DMS 273 treated with DMSO at 0.1 percent for 48 hours (cell line): ENCODE results near the gene LILRA5.
"Not testable (repeated sequence)": the region's sequence is repeated elsewhere in the genome, so short reads cannot be mapped to it uniquely, and the experiment has no call there.

Source experiments
- DNase-seq: peaks from one replicate; lab custom pipeline; 2025; lab: John Stamatoyannopoulos, UW

The LILRA5 gene

DNA sequence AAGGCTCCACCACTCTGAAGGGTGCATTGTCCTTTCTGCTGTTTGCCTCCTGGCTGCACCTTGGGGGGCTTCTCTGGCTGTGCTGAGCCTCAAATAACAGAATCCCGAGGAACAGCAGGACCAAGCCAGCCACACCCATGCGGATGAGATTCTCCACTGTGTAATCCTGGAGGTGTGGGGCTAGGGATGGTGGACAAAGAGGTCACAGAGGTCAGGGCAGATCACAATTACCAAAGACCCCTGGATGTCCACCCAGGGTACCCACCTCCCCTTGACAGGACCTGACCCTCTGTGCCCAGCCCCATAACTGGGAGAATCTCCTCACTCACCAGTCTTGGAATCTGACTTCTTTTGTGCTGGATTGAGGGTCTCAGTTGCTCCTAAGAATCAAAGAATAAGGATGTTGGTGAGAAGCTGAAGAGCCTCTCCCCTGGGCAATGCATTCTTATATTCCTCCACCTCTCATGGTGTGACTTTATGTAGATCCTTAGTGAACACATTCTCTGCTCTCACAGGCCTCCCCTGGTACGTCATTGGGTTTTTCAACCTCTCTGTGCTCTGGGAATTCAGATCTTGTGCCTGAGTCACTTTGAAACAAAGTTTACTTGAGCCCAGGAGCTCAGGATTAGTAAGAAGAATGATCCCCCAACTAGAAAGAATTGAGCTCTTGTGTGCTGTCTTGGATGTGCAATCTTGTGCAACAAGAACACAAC is 20.8 kb upstream of the LILRA5 start:
- DNase-seq, result no peak

DNA sequence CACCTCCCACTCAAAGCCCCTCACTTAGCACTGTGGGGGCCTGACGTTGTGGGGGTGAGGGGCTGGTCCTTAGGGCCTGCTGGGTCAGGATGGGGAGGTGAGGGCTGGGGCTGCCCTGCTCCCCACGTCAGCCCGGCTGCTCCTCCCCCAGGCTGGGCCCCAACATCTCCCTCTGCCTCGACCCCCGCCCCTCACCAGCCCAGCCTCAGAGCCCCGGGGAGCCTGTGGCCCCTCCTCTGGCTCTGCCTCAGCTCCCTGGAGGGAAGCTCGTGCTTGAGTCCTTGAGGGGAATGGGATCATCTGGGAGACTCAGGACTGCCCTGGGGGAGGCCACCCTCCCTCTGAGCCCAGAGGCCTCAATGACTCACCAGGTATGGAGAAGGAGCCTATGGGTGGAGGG is 19.2 kb upstream of the LILRA5 start:
- DNase-seq, result no peak

DNA sequence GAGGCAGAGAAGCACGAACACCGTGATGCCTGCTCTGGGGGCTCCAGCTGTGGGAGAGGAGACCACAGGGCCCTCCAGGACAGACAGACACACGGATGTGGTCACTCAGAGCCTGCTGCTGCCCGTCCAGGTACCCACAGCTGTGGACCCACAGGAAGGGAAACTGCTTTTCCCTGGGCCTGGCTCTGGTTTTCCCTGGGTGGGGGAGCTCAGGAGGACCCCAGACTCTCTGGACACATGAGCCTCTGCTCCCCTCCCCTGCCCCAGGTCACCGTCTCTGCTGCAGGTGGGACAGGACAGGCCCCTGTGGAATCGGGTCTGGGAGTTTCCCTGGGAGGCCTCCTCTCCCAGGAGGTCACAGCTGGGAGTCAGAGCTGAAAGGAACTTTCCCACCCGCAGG is 18.7 kb upstream of the LILRA5 start:
- DNase-seq, result no peak

DNA sequence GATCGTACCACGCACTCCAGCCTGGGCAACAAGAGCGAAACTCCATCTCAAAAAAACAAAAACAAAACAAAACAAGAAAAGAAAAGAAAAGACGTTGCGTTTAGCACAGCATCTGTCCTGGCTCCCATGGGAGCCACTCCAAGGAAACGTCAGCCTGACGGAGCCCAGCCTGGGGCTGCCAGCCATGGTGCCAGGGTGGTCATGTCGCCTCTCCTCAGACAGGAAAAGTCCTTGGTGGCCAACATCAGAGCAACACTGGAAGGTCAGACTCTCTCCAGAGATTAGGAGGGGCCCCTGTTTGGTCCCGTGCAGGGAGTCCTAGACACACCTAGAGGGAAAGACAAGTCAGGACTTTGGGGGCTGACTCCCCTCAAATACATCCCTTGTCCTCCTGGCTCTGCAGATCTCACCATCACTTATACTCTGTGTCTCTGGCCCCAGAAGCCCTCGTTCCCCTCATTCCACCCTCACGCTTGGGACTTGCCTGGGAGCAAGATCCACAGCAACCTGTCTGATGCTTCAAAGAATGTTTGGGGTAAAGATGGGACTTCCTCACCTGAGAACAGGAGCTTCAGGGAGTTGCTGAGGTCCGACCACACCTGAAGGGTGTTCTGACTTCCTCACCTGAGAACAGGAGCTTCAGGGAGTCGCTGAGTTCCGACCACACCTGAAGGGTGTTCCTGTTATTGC is 16.7 kb upstream of the LILRA5 start:
- no peak for DNase-seq

DNA sequence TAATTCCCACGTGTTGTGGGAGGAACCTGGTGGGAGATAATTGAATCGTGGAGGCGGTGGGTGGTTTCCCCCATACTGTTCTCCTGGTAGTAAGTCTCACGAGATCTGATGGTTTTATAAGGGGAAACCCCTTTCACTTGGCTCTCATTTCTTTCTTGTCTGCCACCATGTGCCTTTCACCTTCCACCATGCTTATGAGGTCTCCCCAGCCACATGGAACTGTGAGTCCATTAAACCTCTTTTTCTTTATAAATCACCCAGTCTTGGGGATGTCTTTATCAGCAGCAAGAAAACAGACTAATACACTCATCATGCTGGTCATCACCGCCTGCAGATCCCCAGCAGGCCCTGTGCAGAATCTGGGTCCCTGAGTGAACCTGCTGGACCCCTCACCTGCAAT is 15.8 kb upstream of the LILRA5 start:
- not testable (repeated sequence) for DNase-seq

DNA sequence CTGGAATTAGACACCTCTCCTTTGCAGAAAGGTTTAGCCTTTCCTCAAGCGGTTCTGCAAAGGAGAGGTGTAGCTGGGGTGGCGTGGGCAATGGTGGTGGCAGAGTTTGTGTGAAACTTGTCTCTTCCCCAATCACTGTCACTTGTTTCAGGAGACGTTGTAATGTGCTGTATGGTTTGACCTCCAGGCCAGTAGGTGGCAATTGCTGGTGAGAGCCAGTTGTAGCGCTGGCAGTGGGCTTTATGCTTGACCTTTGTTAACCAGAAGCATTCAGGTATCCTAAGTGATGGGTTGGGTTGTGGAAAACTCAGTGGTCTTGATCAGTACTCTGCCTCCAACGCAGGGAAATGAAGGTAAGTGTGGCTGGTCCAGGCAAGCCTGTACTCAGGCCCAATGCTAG is 12.7 kb upstream of the LILRA5 start:
- no peak for DNase-seq

DNA sequence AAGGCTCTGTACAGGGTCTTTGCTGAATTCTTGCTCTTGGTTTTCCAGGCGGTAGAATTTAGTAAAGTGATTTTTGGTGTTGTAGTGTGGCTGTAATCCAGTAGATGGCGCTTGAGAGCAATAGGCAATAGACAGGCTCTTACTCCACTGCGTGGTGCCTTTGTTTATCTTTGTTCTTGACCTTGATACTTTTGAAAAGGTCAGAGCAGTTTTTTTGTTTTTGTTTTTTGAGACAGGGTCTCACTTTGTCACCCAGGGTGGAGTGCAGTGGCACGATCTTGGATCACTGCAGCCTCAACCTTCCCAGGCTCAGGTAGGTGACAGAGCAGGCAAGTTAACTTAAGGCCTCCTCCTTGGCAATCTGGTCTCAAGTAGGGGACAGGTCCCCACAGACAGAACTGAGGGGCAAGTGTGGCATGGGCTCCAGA is 12.2 kb upstream of the LILRA5 start:
- DNase-seq, result no peak

DNA sequence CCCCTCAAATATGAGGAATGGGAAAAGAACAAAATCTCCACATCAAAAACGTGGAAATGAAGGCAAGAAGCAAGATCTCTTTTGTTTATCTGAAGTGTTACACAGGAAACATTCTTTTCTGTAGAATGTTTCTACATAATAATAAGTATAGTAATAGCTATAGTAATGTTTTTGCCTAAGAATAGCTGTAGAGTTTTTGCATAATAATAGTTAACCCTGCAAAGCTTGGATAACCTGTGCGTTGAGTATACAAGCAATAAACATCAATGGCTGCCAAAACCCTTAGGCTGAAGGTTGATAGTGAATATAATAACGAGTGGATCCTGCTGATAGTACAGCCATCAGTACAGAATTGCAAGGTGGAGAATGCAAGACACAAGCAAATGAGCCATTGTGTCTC is 11.1 kb upstream of the LILRA5 start:
- DNase-seq, result no peak

DNA sequence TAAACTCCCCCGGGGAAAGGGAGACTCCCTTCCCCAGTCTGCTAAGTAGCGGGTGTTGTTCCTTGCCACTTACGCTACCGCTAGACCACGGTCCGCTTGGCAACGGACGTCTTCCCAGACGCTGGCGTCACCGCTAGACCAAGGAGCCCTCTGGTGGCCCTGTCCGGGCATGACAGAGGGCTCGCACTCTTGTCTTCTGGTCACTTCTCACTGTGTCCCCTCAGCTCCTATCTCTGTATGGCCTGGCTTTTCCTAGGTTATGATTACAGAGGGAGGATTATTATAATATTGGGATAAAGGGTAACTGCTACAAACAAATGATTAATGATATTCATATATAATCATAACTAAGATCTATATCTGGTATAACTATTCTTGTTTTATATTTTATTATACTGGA is 10.0 kb upstream of the LILRA5 start:
- not testable (repeated sequence) for DNase-seq

DNA sequence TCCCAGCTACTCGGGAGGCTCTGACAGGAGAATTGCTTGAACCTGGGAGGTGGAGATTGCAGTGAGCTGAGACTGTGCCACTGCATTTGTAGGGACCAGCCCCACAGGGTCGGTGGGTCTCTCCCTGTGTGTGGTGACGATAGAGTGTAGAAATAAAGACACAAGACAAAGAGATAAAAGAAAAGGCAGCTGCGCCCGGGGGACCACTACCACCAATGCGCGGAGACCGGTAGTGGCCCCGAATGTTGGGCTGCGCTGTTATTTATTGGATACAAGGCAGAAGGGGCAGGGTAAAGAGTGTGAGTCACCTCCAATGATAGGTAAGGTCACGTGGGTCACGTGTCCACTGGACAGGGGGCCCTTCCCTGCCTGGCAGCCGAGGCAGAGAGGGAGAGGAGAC is 9.3 kb upstream of the LILRA5 start:
- not testable (repeated sequence) for DNase-seq

DNA sequence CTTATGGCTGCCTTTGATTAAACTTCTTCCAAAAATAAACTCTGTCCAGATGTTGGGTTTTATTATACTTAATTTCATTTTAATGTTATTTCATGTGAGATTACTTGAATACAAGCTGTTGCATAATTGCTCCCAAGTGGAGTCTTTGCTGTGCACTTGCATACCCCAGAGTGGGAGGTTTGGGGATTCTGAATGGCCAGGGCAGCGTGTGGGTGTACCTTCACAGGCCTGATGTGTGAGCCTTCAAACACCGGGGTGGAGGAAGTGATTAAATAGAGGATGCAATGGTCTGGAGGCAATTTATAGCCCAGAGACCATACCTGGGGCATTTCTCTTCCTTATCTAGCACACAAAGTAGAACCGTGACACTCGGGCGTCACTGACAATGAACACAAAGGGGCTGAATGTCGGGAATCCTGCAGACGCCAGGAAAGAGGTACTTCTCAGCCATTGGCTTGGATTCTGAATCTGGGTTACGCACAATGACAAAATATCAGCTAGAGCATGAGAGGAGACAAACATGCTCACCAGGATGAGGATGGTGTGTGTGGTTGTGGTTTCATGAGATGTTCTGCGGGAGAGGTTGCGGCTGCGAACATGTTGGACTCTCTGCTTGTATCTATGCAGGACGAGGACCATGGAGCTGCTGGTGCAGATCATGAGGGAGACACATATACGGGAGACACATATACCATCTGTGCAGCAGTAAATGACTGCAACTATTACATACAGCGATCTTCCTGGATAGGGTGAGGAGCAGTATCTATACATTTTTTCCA is 7.1 kb upstream of the LILRA5 start:
- no peak for DNase-seq

DNA sequence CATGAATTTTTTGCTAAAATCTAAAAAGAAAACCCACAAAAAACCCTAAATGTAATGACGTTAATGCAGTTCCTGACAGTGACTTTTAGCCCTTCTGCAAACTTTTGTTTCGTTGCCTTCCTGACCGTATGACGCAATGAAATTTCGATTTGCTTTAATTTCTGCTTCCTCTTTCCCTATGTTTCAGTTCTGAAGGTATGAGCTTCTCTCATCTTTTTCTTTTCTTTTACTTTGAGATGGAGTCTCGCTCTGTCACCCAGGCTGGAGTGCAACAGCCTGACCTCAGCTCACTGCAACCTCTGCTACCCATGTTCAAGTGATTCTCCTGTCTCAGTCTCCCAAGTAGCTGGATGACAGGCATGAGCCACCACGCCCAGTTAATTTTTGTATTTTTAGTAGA is 6.1 kb upstream of the LILRA5 start:
- DNase-seq, result no peak

DNA sequence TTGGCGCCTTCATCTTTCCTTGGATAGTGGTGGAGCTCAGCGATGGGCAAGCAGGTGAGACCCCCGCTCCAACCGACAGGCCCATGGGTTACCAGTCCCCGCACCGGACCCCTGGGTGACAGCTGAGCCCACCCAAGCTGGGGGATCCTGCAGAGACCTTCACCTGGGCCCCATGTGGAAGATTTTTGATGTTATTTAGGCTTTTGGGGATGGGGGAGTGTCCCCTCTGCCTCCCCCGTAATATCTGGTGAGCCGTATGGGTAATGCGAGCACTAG is 4.9 kb upstream of the LILRA5 start:
- no peak for DNase-seq

DNA sequence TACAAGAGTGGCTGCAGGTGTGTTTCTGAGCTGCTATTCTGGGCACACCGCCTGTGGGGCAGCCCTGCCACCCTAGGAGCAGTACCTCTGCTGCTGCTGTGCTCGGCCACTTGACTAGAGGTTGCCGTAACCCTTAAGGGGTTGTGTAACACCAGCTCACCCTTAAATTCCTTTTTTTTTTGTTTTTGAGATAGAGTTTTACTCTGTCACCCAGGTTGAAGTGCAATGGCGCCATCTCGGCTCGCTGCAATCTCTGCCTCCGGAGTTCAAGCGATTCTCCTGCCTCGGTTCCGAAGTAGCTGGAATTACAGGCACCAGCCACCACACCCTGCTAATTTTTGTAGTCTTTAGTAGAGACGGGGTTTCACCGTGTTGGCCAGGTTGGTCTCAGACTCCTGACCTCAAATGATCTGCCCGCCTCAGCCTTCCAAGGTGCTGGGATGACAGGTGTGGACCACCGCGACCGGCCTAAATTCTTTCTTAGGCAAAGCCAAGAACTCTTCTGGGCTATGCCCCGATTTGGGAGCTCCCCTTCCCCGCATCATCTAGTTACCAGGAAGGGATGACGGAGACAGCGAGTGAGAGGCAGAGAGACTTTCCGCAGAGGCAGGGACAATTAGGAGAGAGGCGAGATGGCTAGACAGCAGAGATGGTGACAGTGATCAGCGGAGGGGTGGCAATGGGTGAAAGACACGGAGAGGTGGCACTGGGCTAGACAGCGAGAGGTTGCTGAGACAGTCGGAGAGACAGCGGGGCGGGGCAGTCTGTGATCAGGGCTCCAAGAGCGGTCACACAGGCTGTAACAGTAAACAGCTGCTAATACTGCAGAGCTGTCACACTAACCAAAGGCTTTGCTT is 4.4 kb upstream of the LILRA5 start:
- no peak for DNase-seq

DNA sequence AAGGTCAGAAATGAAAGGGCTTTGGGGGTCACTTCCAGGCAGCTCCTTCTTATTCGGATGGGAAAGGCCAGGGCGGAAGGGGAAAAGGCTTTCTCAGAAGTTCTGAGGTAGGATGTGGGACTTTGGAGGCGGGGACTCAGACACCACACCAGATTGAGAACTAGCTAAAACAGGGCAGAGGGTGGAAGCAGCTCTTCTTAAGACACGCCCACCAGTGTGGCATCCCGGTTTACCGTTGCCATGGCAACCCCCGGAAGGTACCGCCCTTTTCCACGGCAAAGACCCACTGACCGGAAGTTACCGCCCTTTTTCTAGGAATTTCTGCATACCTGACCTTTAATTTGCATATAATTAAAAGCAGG is 3.8 kb upstream of the LILRA5 start:
- no peak for DNase-seq

DNA sequence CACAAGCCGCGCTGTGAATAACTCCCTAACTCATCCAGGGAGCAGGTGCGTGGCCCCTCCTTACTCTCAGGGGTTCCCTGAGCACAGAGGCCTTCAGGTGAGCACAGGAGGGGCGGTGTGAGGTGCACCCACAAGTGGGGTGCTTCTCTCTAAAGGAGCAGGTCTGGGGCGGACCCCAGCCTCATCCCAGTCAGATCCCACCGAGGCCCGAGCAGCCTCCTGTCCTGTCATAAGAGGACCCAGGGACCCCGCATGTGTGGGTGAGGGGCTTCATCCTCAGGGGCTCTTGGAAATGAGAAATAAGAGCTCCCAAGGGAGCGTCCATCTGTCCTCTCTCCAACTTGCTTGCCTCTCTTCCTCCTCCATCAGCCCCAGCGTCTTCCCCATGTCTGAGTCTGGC is 3.0 kb upstream of the LILRA5 start:
- no peak for DNase-seq

DNA sequence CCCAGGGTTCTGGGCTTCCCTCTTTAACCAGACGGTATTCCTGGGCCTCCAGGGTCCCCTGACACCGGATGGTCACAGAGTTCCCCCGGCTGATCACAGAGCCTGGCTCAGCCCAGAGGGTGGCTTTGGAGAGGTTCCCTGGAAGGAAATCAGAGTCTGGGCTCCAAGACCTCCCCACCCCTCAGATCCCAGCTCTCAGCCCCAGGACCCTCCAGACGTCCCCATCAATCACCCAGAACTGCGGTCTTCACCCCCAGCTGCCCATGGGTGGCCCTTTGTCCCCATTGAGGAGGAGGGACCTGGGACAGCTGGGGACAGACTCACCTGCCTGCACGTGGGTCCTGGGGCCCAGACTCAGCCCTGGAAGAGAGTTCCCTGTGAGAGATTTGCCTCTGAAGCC is 955 bp downstream of the LILRA5 start:
- DNase-seq, result no peak

DNA sequence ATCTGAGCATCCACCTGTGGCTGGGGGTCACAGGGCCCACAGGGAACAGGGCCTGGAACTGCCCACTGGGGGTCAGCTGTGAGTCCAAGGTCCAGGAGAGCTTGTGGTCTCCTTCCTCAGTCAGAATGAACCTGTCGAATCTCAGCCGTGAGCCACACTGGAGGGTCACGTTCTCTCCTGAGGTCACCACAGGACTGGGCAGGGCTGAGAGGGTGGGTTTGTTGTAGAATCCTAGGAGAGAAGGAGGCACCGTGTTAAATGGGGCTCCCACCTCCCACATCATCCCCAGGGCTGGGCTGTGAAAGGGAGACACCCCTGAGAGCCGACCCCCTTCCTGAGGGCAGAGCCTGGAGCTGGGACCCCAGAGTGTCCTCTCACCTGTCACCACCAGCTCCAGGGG is 1.5 kb downstream of the LILRA5 start:
- DNase-seq, result no peak

DNA sequence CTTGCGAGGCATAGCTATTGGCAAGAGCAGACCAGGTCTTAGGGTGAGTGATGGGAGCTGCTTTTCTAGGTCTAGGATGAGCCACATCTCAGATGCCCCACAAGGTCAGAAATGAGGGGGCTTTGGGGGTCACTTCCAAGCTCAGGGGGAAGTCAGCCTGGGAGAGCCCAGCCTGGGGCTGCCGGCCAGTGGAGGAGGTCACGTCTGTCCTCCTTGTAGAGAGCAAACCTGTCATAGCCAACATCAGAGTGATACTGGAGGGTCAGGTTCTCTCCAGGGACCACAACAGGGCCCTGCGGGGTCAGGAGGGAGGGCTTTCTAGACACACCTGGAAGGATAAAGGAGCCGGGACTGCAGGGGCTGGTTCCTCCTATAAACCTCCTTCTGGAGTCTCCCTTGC is 2.4 kb downstream of the LILRA5 start:
- no peak for DNase-seq

DNA sequence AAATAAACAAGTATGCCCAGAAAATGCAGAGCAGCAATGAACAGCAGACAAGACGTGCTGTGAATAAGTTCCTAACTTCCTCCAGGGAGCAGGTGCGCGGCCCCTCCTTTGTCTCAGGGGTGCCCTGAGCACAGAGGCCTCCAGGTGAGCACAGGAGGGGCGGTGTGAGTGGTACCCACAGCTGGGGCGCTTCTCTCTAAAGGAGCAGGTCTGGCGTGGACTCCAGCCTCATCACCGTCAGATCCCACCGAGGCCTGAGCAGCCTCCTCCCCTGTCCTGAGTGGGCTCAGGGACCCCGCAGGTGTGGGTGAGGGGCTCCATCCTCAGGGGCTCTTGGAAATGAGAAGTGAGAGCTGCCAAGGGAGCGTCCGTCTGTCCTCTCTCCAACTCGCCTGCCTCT is 3.2 kb downstream of the LILRA5 start:
- no peak for DNase-seq

DNA sequence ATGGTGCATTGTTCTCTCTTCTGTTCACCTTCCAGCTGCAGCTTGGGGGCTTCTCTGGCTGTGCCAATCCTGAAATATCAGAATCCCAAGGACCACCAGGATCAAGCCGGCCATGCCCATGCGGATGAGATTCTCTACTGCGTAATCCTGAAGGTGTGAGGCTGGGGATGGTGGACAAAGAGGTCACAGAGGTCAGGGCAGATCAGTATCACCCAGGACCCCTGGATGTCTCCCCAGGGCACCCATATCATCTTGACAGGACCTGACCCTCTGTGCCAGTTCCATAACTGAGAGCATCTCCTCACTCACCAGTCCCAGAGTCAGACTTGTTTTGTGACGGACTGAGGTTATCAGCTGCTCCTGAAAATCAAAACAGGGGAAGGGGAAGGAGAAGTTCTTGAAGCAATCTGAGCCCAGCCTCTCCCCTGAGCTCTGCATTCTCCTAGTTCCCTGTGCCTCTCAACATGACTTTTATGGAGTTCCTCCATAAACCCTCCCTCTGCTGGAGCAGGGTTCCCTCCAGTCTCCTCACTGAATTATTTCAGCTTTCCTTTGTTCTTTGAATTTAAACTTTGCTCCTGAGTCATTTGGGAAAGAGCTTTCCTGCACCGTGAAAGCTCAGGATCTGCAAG is 5.5 kb downstream of the LILRA5 start:
- no peak for DNase-seq

DNA sequence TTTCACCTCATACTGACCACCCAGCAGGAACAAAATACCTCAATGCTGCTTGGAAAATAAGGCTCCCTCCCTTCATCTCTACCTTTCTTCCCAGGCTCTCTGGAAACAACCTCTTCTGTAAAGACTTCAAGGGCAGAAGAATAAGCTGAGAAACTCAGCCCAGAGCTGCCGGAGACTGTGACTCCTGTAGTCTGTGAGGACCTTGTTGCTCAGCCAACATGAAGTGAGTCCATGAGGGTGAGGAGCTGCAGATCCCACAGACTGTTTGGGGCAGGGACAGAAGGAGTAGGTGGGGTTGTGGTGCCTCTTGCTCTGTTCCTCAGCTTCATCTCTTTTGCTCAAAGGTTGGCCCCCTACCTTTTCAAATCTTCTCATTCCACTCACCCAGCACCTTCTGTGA is 7.8 kb downstream of the LILRA5 start:
- no peak for DNase-seq
